AG04450 (cell line): ENCODE results near the gene SMIM36. TPM values are rescaled to one million over a fixed set of nuclear protein-coding genes. Genes with fewer than 3 reads are reported as not detected.
A peak's percentile ranks its signal among the peaks of the same experiment; 100 is the strongest.

Source experiments
- CTCF ChIA-PET: fragments of 300-600, 350-600 bp; formaldehyde crosslinking; extraction: SDS; loops from one replicate; lab custom pipeline; 2022; ENCODE audit warnings: antibody characterized with exemption, inconsistent platforms; lab: Charles Lee
- POLR2A ChIA-PET: fragments of 350-600 bp; formaldehyde crosslinking; extraction: SDS; loops from one replicate; lab custom pipeline; 2021; ENCODE audit warnings: antibody characterized with exemption, inconsistent platforms; lab: Yijun Ruan, JAX
- DNase-seq: peaks from one replicate; pipeline ENCODE4 v3.0.0-alpha.2; 2011; ENCODE audit warnings: low read depth, low spot score
- H3K27ac ChIP-seq: one replicate; pipeline ENCODE4 v1.5.1; 2012; ENCODE audit warnings: low read depth, low read length, control low read depth
- H3K27me3 ChIP-seq: one replicate; pipeline ENCODE4 v1.6.0; 2012; ENCODE audit warnings: low read length; ENCODE audit not compliant: control insufficient read depth, insufficient read depth
- H3K4me3 ChIP-seq: 2 replicates; pipeline ENCODE4 v1.5.1; 2011; ENCODE audit warnings: mild to moderate bottlenecking, low read depth, low read length, control low read depth
- H3K9me3 ChIP-seq: 2 replicates; pipeline ENCODE4 v1.5.1; 2012; ENCODE audit warnings: low read length; ENCODE audit not compliant: control insufficient read depth, insufficient read depth
- CTCF ChIP-seq: IDR thresholded peaks from 2 replicates; pipeline ENCODE4 v1.5.1; 2011; ENCODE audit warnings: low read depth, low read length, control low read depth, inconsistent platforms
- polyA minus RNA-seq: library from RNA; depleted of rRNA, polyadenylated mRNA; stranded (reverse); fragments of >200 nt; gene quantifications from 2 replicates; pipeline ENCODE4 v1.2.3, GENCODE V29; 2011; rRNA and poly(A)+ RNA removed
- polyA plus RNA-seq: library from polyadenylated mRNA; depleted of rRNA; stranded (reverse); fragments of >200 nt; gene quantifications from 2 replicates; pipeline ENCODE4 v1.2.3, GENCODE V29; 2011; rRNA removed

The SMIM36 gene
- polyA plus RNA-seq (not detected in 2 replicates), polyA minus RNA-seq (not detected in 2 replicates)

- no peak within 1 kb of the TSS for H3K4me3 ChIP-seq
- no peak for TF ChIP-seq CTCF
- H3K27ac ChIP-seq = no peak within 1 kb of the TSS
- CTCF ChIA-PET = interaction anchor here (3.8 to 4.3 kb wide), 2 partner anchors 155 to 518 kb away, joined by 35 to 60 read pairs; no protein-coding TSS in a partner anchor
- H3K27me3 ChIP-seq = peaks cover 5% of the 10 kb centered on the region
- DNase-seq = no peak
- H3K9me3 ChIP-seq = no peaks in the 10 kb centered on the region
- POLR2A ChIA-PET = no interaction called here
Measured at GRCh38 chr17:55510986-55511721, at the start of gene SMIM36. SMIM36 (minus strand) TSS chr17:55511452.

- no peak overlapping the region for H3K27ac ChIP-seq
- no peak for TF ChIP-seq CTCF
- H3K9me3 ChIP-seq = no peaks in the 10 kb centered on the region; the same call in 1 of the 2 replicates
- ChIA-PET POLR2A (no interaction called here), CTCF (interaction anchor here (0.6 to 1.2 kb wide), 3 partner anchors 29 to 86 kb away, joined by 3 to 5 read pairs (median 4); no protein-coding TSS in a partner anchor)
- H3K4me3 ChIP-seq = no peak overlapping the region
- no peak for DNase-seq
- peaks cover 2% of the 10 kb centered on the region for H3K27me3 ChIP-seq
Measured at GRCh38 chr17:55555772-55556171, 44.5 kb upstream of the SMIM36 start.

- H3K4me3 ChIP-seq = no peak overlapping the region
- CTCF ChIA-PET = interaction anchor here (1.1 to 2.1 kb wide), 3 partner anchors 35 to 222 kb away, joined by 3 to 18 read pairs (median 4); no protein-coding TSS in a partner anchor
Measured at GRCh38 chr17:55549140-55549539, 37.9 kb upstream of the SMIM36 start.

DNA sequence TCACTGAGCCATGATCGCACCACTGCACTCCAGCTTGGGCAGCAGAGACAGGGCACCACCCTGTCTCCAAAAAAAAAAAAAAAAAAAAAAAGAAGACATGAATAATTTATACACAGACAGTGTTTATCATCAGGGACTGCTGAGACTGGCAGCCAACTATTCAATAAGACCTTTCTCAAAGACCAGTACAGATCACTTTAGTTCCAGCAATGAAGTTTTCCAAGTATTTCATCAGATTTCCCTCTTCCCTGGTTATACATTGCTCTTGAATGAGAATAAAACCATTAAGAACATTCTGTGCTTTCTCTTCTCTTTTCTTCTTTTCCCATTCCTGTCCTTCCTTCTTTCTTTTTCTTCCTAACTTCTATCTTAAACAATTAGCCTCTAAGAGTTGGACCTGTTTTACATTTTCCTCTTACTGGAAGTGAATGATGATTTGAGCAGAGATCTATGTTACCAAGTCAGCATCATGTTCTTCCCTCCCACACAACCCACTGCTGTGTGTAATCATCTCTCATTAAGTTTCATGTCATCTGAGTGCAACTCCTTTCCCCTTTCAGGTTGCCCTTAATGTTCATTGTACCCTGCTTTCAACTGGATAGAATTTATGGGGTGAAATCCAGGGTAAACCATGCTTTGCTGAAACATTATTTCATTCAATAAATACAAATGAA, 35.9 kb upstream of the SMIM36 start:
- H3K27ac ChIP-seq = no peak overlapping the region
- H3K27me3 ChIP-seq = no peaks in the 10 kb centered on the region
- no peaks in the 10 kb centered on the region for H3K9me3 ChIP-seq
- ChIA-PET CTCF (interaction anchor here (3.1 kb wide), 1 partner anchor 55 kb away, joined by 12 read pairs; no protein-coding TSS in a partner anchor), POLR2A (no interaction called here)
- DNase-seq = no peak
- TF ChIP-seq CTCF = no peak
- H3K4me3 ChIP-seq = no peak overlapping the region

More at GRCh38 chr17:55549140-55549539, 37.9 kb upstream of the SMIM36 start:
- POLR2A ChIA-PET = no interaction called here
- DNase-seq = no peak
- Histone ChIP-seq H3K27ac (no peak overlapping the region), H3K9me3 (no peaks in the 10 kb centered on the region), H3K27me3 (no peaks in the 10 kb centered on the region)
- peak; percentile 40 for TF ChIP-seq CTCF
